Occipital lobe (tissue), 3 donors: ENCODE results near the gene LYPD4. TPM values are rescaled to one million over a fixed set of nuclear protein-coding genes. Genes with fewer than 3 reads are reported as not detected.
"Not testable (repeated sequence)": the region's sequence is repeated elsewhere in the genome, so short reads cannot be mapped to it uniquely, and the experiment has no call there.

Source experiments
- DNase-seq: peaks from one replicate; lab custom pipeline; 2025; lab: John Stamatoyannopoulos, UW
- small RNA-seq: library from RNA; depleted of rRNA; stranded (forward); fragments of <200 nt; gene quantifications from one replicate; pipeline ENCODE3, GENCODE V24; 2014
- total RNA-seq: library from RNA; depleted of rRNA; stranded (reverse); fragments of >200 nt; gene quantifications from one replicate; pipeline ENCODE4 v1.2.3, GENCODE V29; 2014

Gene LYPD4
- total RNA-seq, 1 donor from 2014 or later, result not detected

GRCh38 chr19:41801792-41802211 is 42.7 kb downstream of the LYPD4 start:
- DNase-seq, result no peak

GRCh38 chr19:41801031-41801430 is 43.5 kb downstream of the LYPD4 start:
- no peak for DNase-seq

DNA sequence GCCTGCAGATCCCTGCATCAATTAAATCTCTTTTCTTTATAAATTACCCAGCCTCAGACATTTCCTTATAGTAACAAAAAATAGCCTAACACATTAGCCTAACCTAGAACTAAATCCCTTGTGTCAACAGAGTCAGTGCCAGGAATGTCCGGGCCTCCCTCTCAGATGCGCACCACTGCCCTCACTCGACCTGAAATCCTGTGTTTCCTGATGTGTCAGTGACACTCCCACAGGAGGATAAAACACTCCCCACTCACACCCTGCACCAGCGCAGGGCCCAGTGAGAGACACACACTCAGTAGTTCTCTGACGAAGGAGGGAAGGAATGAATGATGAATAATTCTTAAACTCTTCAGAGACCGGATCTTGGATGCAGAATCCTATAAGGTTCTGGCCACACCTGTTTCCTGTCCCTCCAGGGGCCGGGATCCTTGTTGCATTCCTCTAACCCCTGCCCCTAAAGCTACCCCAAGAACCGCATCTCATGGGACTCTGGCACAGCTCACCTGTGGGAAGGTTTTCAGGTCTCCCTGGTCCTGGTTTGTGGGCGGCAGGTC is 45.0 kb downstream of the LYPD4 start:
- no peak for DNase-seq

GRCh38 chr19:41796901-41797300 is 47.6 kb downstream of the LYPD4 start:
- no peak for DNase-seq

- no peak for DNase-seq
These were observed 48.1 kb downstream of the LYPD4 start, which contains the start of gene CEACAM3 for GRCh38 chr19:41796362-41796761. Gene CEACAM3 (plus strand): TSS chr19:41796587. CDS start chr19:41796678, 91 bp downstream.

GRCh38 chr19:41795031-41795461 is 49.4 kb downstream of the LYPD4 start:
- DNase-seq, result no peak

GRCh38 chr19:41793414-41793727 is 51.1 kb downstream of the LYPD4 start:
- DNase-seq, result no peak

DNA sequence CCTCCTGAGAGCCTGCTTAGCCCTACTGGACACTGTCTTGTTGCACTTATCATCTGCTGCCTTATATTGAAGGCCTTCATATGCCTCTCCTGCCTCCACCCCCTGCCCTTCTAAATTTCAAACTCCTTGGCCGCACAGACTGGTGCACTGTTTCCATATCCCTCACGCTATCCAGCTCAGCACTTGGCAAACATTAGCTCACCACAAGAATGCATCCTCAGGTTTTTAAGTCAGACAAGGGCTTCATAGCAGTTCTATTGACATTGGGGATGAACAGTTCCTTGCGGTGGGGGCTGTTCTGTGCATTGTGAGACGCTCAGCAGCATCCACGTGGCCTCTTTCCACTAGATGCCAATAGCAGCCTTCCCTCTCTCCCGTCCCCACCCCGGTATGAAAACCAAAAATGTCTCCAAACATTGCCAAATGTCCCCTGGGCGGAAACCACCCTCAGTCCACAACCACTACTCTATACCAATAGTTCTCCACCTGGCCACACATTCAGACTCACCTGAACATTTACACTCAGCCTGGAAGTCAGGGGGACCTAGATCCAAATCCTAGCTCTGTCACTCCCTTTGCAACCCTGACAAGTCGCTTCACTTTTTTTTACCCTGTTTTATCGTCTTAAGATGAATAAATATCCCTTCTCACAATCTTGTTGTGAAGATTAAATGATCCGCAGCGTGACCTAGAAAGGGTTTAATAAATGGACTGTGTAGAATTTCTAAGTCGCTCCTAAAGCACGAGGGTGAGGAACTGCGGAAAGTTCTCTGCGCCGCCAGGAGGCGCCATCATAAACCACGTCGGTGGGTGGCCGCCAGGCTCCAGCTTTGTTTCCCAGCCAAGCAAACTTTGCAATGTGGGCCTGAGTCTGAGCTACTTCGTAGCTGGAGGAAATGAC is 51.7 kb downstream of the LYPD4 start:
- DNase-seq, result no peak

GRCh38 chr19:41789053-41789452 is 55.4 kb downstream of the LYPD4 start:
- not testable (repeated sequence) for DNase-seq

GRCh38 chr19:41788518-41788917 is 56.0 kb downstream of the LYPD4 start:
- not testable (repeated sequence) for DNase-seq

Small RNA genes within 50 kb of the gene (small RNA-seq; reads per million reads assigned to genes)
- gene MIR6797, result not detected

Other genes with a start within 250 kb of the LYPD4 start
- gene CEACAM4, start 217.6 kb downstream of the LYPD4 start, total RNA-seq, result not detected
- gene CEACAM7, start 156.4 kb downstream of the LYPD4 start, total RNA-seq, result not detected
- not detected for gene CEACAM5, start 136.1 kb downstream of the LYPD4 start, total RNA-seq
- not detected for gene CEACAM6, start 89.2 kb downstream of the LYPD4 start, total RNA-seq
- not detected for gene CEACAM3, start 48.1 kb downstream of the LYPD4 start, total RNA-seq
- gene DMRTC2, start 359 bp upstream of the LYPD4 start, total RNA-seq, result not detected
- gene RPS19, start 15.6 kb upstream of the LYPD4 start, total RNA-seq, result 405 TPM
- not detected for gene CD79A, start 32.6 kb upstream of the LYPD4 start, total RNA-seq
- 8.7 TPM for gene ARHGEF1, start 38.5 kb upstream of the LYPD4 start, total RNA-seq
- not detected for gene ERFL, start 83.8 kb upstream of the LYPD4 start, total RNA-seq
- 69.3 TPM for gene RABAC1, start 114.6 kb upstream of the LYPD4 start, total RNA-seq
- 153 TPM for gene ATP1A3, start 149.5 kb upstream of the LYPD4 start, total RNA-seq
- gene GRIK5, start 225.5 kb upstream of the LYPD4 start, total RNA-seq, result 20.0 TPM
- 11.1 TPM for gene ZNF574, start 231.5 kb upstream of the LYPD4 start, total RNA-seq